Suprapubic skin (tissue), 4 donors: Measurements from ENCODE around the gene RPL35. TPM values are rescaled to one million over a fixed set of nuclear protein-coding genes. Genes with fewer than 3 reads are reported as not detected.

Experiments
- DNase-seq, 2 donors: peaks; one replicate each; pipeline ENCODE4 v3.0.0-alpha.2; 2019; ENCODE audit warnings: low spot score in 2 of 2
- H3K27ac ChIP-seq: fragments of 200-600 bp; sonication (generic); one replicate; pipeline ENCODE4 v1.5.1; 2019
- H3K27me3 ChIP-seq: fragments of 200-600 bp; sonication (generic); one replicate; pipeline ENCODE4 v1.5.1; 2019
- H3K36me3 ChIP-seq: fragments of 200-600 bp; sonication (generic); one replicate; pipeline ENCODE4 v1.5.1; 2019
- H3K4me1 ChIP-seq: fragments of 200-600 bp; sonication (generic); one replicate; pipeline ENCODE4 v1.5.1; 2019
- H3K4me3 ChIP-seq: fragments of 200-600 bp; sonication (generic); one replicate; pipeline ENCODE4 v1.5.1; 2019; ENCODE audit warnings: mild to moderate bottlenecking
- H3K9me3 ChIP-seq: fragments of 200-600 bp; sonication (generic); one replicate; pipeline ENCODE4 v1.5.1; 2019
- CTCF ChIP-seq, 2 donors: fragments of 200-600 bp in 1 of 2; fragments of 450-650 bp in 1 of 2; sonication (generic) in 1 of 2; IDR thresholded peaks; one replicate each; pipeline ENCODE4 v1.5.1; 2016 to 2019; ENCODE audit warnings: antibody characterized with exemption in 2 of 2, mild to moderate bottlenecking in 1 of 2, moderate library complexity in 1 of 2
- EP300 ChIP-seq: sonication (generic); formaldehyde crosslinking; IDR thresholded peaks from one replicate; pipeline ENCODE4 v1.6.1; 2017; ENCODE audit warnings: antibody characterized with exemption
- POLR2A ChIP-seq, 2 donors: fragments of 450-650 bp; IDR thresholded peaks; one replicate each; pipeline ENCODE4 v1.6.1; 2017; ENCODE audit warnings: antibody characterized with exemption in 2 of 2, mild to moderate bottlenecking in 2 of 2, moderate library complexity in 2 of 2
- POLR2AphosphoS5 ChIP-seq, 3 donors: sonication (generic); formaldehyde crosslinking; IDR thresholded peaks; one replicate each; pipeline ENCODE4 v1.6.1; 2017; ENCODE audit warnings: antibody characterized with exemption in 3 of 3
- WGBS: methylation state at CpG from one replicate; pipeline ENCODE4 v1.1.5; 2018; 5-methylcytosine and 5-hydroxymethylcytosine counted together
- total RNA-seq, 4 donors: library from RNA; depleted of rRNA; stranded (reverse); fragments of >200 nt; gene quantifications; one replicate each; pipeline ENCODE4 v1.1.0, GENCODE V29; 2016

The RPL35 gene
- total RNA-seq, 4 donors from 2014 or later: 1,001 to 2,050 (median 1,799) TPM

GRCh38 chr9:124897570-124898460, 36.1 kb upstream of the RPL35 start:
- no peak for DNase-seq
- Histone ChIP-seq H3K36me3 (peaks cover 69% of the 10 kb centered on the region), H3K9me3 (no peaks in the 10 kb centered on the region), H3K27ac (no peak overlapping the region), H3K4me3 (no peak overlapping the region), H3K4me1 (peaks cover 3% of the 10 kb centered on the region), H3K27me3 (no peaks in the 10 kb centered on the region)
- WGBS: 89% methylated on average over 6 of the region's 6 CpGs
- no peak for TF ChIP-seq EP300
- TF ChIP-seq CTCF (IDR thresholded peaks at IDR 0.05): no peak
- no peak for TF ChIP-seq POLR2AphosphoS5 (IDR thresholded peaks at IDR 0.05)
- TF ChIP-seq POLR2A (IDR thresholded peaks at IDR 0.05): no peak

GRCh38 chr9:124894741-124895170, 33.0 kb upstream of the RPL35 start:
- H3K4me3 ChIP-seq: no peak overlapping the region
- H3K27ac ChIP-seq: no peak overlapping the region
- H3K36me3 ChIP-seq: peaks cover 81% of the 10 kb centered on the region
- DNase-seq: no peak
- peaks cover 3% of the 10 kb centered on the region for H3K4me1 ChIP-seq
- TF ChIP-seq CTCF (IDR thresholded peaks at IDR 0.05) (peak in 1 of 2 donors; percentile 36), POLR2A (IDR thresholded peaks at IDR 0.05) (no peak)
- H3K27me3 ChIP-seq: no peaks in the 10 kb centered on the region
- H3K9me3 ChIP-seq: no peaks in the 10 kb centered on the region

GRCh38 chr9:124894035-124894740, 32.4 kb upstream of the RPL35 start:
- Histone ChIP-seq H3K27ac (no peak overlapping the region), H3K9me3 (no peaks in the 10 kb centered on the region), H3K4me3 (no peak overlapping the region), H3K27me3 (no peaks in the 10 kb centered on the region), H3K4me1 (peaks cover 3% of the 10 kb centered on the region), H3K36me3 (peaks cover 81% of the 10 kb centered on the region)
- TF ChIP-seq POLR2AphosphoS5 (IDR thresholded peaks at IDR 0.05) (no peak), POLR2A (IDR thresholded peaks at IDR 0.05) (no peak), CTCF (IDR thresholded peaks at IDR 0.05) (no peak), EP300 (no peak)
- whole genome bisulfite sequencing: 81% methylated on average over 9 of the region's 9 CpGs
- no peak for DNase-seq

GRCh38 chr9:124890179-124890578, 28.4 kb upstream of the RPL35 start:
- H3K27ac ChIP-seq: no peak overlapping the region
- peaks cover 3% of the 10 kb centered on the region for H3K4me1 ChIP-seq
- 97% methylated on average over 7 of the region's 7 CpGs for WGBS
- H3K9me3 ChIP-seq: no peaks in the 10 kb centered on the region
- no peak for DNase-seq
- no peak overlapping the region for H3K4me3 ChIP-seq
- peaks cover 89% of the 10 kb centered on the region for H3K36me3 ChIP-seq
- TF ChIP-seq POLR2A (IDR thresholded peaks at IDR 0.05): no peak
- no peak for TF ChIP-seq CTCF (IDR thresholded peaks at IDR 0.05)
- no peak for TF ChIP-seq POLR2AphosphoS5 (IDR thresholded peaks at IDR 0.05)
- TF ChIP-seq EP300: no peak
- no peaks in the 10 kb centered on the region for H3K27me3 ChIP-seq

- Histone ChIP-seq H3K36me3 (peaks cover 100% of the 10 kb centered on the region), H3K27me3 (no peaks in the 10 kb centered on the region)
- WGBS: 100% methylated on average over 3 of the region's 13 CpGs
These were observed 27.2 kb upstream of the RPL35 start for GRCh38 chr9:124889006-124889405.

More at GRCh38 chr9:124889006-124889405, 27.2 kb upstream of the RPL35 start:
- Histone ChIP-seq H3K9me3 (no peaks in the 10 kb centered on the region), H3K27ac (no peak overlapping the region), H3K4me3 (no peak overlapping the region), H3K4me1 (no peaks in the 10 kb centered on the region)
- no peak for DNase-seq
- TF ChIP-seq POLR2A (IDR thresholded peaks at IDR 0.05): no peak
- no peak for TF ChIP-seq CTCF (IDR thresholded peaks at IDR 0.05)
- no peak for TF ChIP-seq POLR2AphosphoS5 (IDR thresholded peaks at IDR 0.05)
